Measurements from ENCODE around the gene FAM135A. TPM values are rescaled to one million over a fixed set of nuclear protein-coding genes. Genes with fewer than 3 reads are reported as not detected.

Gene FAM135A
- total and polyA plus RNA-seq, 9 of the 15 experiments (the other 6 are each of a cell fraction or from before 2014, with no cell fraction given) = 7.4 to 32.9 (median 19.2) TPM

GRCh38 chr6:70394518-70395300 lies 18.6 kb upstream of the FAM135A start (continued):
- TF ChIP-seq MYNN (IDR thresholded peaks at IDR 0.05) (no peak), MYNN (CRISPR knock-in tag; IDR thresholded peaks at IDR 0.05) (no peak), ZNF311 (CRISPR knock-in tag; IDR thresholded peaks at IDR 0.05) (no peak), KLF16 (IDR thresholded peaks at IDR 0.05) (0 out of 2 replicates have a peak, but pooled peaks have one; percentile 32), SUPT5H (IDR thresholded peaks at IDR 0.05) (peak; percentile 99), SNIP1 (IDR thresholded peaks at IDR 0.05; ENCODE audit: low read depth) (peak; percentile 54; the same call in 1 of the 2 replicates), ILK (tag; IDR thresholded peaks at IDR 0.05; ENCODE audit: borderline replicate concordance, low read depth) (no peak), TFAP4 (CRISPR knock-in tag; IDR thresholded peaks at IDR 0.05; ENCODE audit: borderline replicate concordance) (peak; percentile 83), RNF2 (IDR thresholded peaks at IDR 0.05) (peak; percentile 90), ZNF766 (CRISPR knock-in tag; conservative IDR thresholded peaks at IDR 0.05) (peak; percentile 34; the same call in 1 of the 2 replicates), TARDBP (IDR thresholded peaks at IDR 0.05) (no peak; the same call in 1 of the 2 replicates), NFRKB (IDR thresholded peaks at IDR 0.05; ENCODE audit: low read depth) (peak; percentile 96), ZBTB40 (IDR thresholded peaks at IDR 0.05) (peak; percentile 83), ZBTB40 (CRISPR knock-in tag; IDR thresholded peaks at IDR 0.05) (no peak), XRCC3 (IDR thresholded peaks at IDR 0.05) (no peak), CEBPG (CRISPR knock-in tag; IDR thresholded peaks at IDR 0.05) (peak; percentile 91), CEBPG (tag; conservative IDR thresholded peaks at IDR 0.05 in 1 of 2, IDR thresholded peaks at IDR 0.05 in 1 of 2) (peak; percentile 28 to 80; a peak in 2 of 4 replicates), DACH1 (IDR thresholded peaks at IDR 0.05; ENCODE audit: partially characterized antibody) (no peak), NEUROD1 (IDR thresholded peaks at IDR 0.05; ENCODE audit: borderline replicate concordance, low read depth, low read length, partially characterized antibody) (peak; percentile 77), NFIC (IDR thresholded peaks at IDR 0.05) (peak; percentile 81), NFE2 (IDR thresholded peaks at IDR 0.05; ENCODE audit: low read depth) (peak; percentile 94), HMG20A (CRISPR knock-in tag; conservative IDR thresholded peaks at IDR 0.05) (no peak)
